GM19452 (cell line): ENCODE data around the gene APCDD1L.
"Not testable (repeated sequence)": the region's sequence is repeated elsewhere in the genome, so short reads cannot be mapped to it uniquely, and the experiment has no call there.

Source experiments
- ATAC-seq: cut with Tn5 transposase; IDR thresholded peaks from one replicate; pipeline ENCODE4 v1.9.1; 2021; ENCODE audit not compliant: unreplicated experiment

The APCDD1L gene

GRCh38 chr20:58545565-58546415, 30.6 kb upstream of the APCDD1L start:
- ATAC-seq, result no peak

- no peak for ATAC-seq
Measured at GRCh38 chr20:58544891-58545290, 29.7 kb upstream of the APCDD1L start.

GRCh38 chr20:58544286-58544685, 29.1 kb upstream of the APCDD1L start:
- ATAC-seq, result no peak

- ATAC-seq, result no peak
Measured at GRCh38 chr20:58543274-58543673, 28.1 kb upstream of the APCDD1L start.

- no peak for ATAC-seq
Measured at GRCh38 chr20:58542411-58543095, 27.4 kb upstream of the APCDD1L start.

GRCh38 chr20:58542034-58542410, 26.8 kb upstream of the APCDD1L start:
- not testable (repeated sequence) for ATAC-seq

- no peak for ATAC-seq
Measured at GRCh38 chr20:58538752-58539151, 23.6 kb upstream of the APCDD1L start.

- ATAC-seq, result no peak
Measured at GRCh38 chr20:58537831-58538230, 22.6 kb upstream of the APCDD1L start.

GRCh38 chr20:58536289-58536688, 21.1 kb upstream of the APCDD1L start:
- ATAC-seq, result no peak

GRCh38 chr20:58531657-58532056, 16.5 kb upstream of the APCDD1L start:
- no peak for ATAC-seq

- no peak for ATAC-seq
Measured at GRCh38 chr20:58531063-58531462, 15.9 kb upstream of the APCDD1L start.

- ATAC-seq, result no peak
Measured at GRCh38 chr20:58528412-58528811, 13.2 kb upstream of the APCDD1L start.

- ATAC-seq, result no peak
Measured at GRCh38 chr20:58526411-58526810, 11.2 kb upstream of the APCDD1L start.

GRCh38 chr20:58524814-58525213, 9.6 kb upstream of the APCDD1L start:
- ATAC-seq, result no peak

- no peak for ATAC-seq
Measured at GRCh38 chr20:58523971-58524315, 8.7 kb upstream of the APCDD1L start.

- ATAC-seq, result no peak
Measured at GRCh38 chr20:58523072-58523970, 8.1 kb upstream of the APCDD1L start.

GRCh38 chr20:58522666-58523065, 7.5 kb upstream of the APCDD1L start:
- no peak for ATAC-seq

- ATAC-seq, result no peak
Measured at GRCh38 chr20:58521763-58522162, 6.6 kb upstream of the APCDD1L start.

GRCh38 chr20:58519940-58520712, 4.9 kb upstream of the APCDD1L start:
- no peak for ATAC-seq

GRCh38 chr20:58518896-58519593, 3.8 kb upstream of the APCDD1L start:
- ATAC-seq, result no peak
